HG02678 (cell line): Measurements from ENCODE around the gene TM7SF2.

Experiments
- ATAC-seq: cut with Tn5 transposase; IDR thresholded peaks from one replicate; pipeline ENCODE4 v1.9.1; 2021; ENCODE audit warnings: mild to moderate bottlenecking, moderate library complexity; ENCODE audit not compliant: unreplicated experiment

TM7SF2 gene

GRCh38 chr11:65111744-65112545 lies at the start of gene TM7SF2:
Gene TM7SF2, plus strand, starts transcription at chr11:65111872. Its CDS starts 144 bp downstream, at chr11:65112016.
- peak; percentile 77 for ATAC-seq

- ATAC-seq, result no peak
These were observed 48.1 kb upstream of the TM7SF2 start for GRCh38 chr11:65063532-65063931.

GRCh38 chr11:65064847-65065240 lies 46.8 kb upstream of the TM7SF2 start:
- ATAC-seq, result no peak

DNA sequence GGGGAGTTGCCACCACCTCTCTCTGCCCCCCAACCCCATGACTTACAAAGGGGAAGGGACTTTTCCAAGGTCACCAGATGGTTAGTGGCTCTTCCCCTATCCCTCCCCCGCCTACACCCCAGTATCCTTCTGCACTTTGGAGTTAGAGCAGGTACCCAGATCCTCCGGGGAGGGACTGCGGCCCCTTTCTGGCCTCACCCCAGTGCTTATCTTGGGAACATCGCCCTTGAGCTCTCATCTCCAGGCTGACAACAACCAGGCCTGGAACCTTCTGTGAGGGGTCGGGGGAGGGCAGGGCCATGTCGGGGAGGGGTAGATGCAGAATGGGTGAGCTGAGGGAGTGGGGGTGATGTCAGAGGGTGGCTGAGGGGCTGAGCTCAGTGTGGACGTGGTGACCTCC lies 45.8 kb upstream of the TM7SF2 start:
- ATAC-seq, result no peak

DNA sequence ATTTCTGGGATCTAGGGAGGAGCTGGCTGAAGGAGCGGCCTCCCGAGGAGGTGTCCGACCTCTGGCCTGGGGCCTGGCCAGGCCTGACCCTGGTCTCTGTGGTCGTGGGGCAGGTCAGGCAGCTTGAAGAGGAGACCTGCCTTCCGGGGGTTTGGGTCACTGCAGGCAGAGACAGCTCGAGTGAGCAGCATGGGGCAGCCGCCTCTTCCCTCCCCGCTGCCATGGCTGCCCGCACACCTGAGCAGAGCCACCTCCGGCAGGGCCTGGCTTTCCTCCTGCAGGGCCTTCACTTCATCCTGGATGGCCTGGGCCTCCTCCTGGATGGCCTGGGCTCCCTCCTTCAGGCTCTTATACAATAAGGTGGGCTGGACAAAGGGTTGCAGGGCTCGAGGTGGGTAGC lies 45.4 kb upstream of the TM7SF2 start:
- no peak for ATAC-seq

GRCh38 chr11:65066805-65067291 lies 44.8 kb upstream of the TM7SF2 start:
- no peak for ATAC-seq

DNA sequence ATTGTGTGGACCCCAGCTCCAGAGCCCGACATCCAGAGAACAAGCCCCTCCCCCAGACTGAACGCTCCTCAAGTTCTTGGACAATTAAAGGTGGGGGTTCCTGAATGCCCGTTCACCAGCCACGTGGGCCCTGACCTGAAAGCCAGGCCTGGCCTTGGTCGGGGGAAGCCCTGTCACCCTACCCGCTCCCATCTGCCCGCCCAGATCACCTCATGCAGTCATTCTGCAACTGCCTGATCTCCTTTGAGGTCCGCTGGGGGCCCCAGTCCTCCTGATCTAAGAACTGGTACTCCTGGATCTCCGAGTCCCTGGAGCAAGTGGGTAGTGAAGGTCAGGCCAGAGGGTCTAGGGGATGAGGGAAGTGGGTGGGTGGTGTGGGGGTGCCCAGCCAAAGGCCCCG lies 44.2 kb upstream of the TM7SF2 start:
- no peak for ATAC-seq

DNA sequence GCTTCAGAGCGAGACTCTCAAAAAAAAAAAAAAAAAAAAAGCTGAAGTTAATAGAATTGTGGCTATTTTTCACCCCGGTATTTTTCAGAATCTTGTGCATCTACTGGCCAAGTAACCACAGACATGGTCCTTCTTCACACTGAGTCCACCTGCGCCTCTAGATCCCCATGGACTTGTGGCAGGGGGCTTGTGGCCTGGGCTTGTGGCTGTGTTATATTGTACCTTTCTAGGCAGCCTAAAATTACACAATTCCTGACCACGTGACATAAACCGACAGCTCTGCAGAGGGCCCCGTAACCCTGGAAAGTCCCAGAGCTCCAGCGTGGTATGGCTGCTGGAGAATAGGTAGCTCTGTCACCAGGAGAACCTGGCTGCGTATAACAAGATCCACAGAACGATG lies 42.5 kb upstream of the TM7SF2 start:
- ATAC-seq, result no peak

- ATAC-seq, result no peak
These were observed 39.6 kb upstream of the TM7SF2 start for GRCh38 chr11:65071907-65072630.

GRCh38 chr11:65072631-65072966 lies 39.1 kb upstream of the TM7SF2 start:
- no peak for ATAC-seq

DNA sequence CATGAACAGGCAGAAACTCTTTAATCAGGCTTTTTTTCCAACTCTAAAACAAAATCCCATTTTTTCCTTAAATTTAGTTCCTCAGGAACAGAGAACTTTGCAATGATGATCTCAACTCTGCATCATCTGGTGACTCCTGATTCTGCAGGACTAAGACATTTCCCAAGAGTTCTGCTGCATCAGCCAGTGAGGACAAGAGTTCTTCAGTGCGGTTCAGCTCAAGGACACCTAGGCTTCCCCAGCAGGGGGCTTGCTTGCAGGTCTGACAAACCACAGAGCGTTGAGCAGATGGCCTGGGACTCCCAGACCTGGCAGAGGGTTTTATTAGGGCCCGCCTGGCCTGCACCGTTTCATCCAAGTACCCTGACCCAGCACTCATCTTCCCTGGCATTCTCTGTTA lies 34.2 kb upstream of the TM7SF2 start:
- no peak for ATAC-seq

GRCh38 chr11:65078151-65078550 lies 33.5 kb upstream of the TM7SF2 start:
- no peak for ATAC-seq

- ATAC-seq, result no peak
These were observed 32.8 kb upstream of the TM7SF2 start for GRCh38 chr11:65078786-65079342.

DNA sequence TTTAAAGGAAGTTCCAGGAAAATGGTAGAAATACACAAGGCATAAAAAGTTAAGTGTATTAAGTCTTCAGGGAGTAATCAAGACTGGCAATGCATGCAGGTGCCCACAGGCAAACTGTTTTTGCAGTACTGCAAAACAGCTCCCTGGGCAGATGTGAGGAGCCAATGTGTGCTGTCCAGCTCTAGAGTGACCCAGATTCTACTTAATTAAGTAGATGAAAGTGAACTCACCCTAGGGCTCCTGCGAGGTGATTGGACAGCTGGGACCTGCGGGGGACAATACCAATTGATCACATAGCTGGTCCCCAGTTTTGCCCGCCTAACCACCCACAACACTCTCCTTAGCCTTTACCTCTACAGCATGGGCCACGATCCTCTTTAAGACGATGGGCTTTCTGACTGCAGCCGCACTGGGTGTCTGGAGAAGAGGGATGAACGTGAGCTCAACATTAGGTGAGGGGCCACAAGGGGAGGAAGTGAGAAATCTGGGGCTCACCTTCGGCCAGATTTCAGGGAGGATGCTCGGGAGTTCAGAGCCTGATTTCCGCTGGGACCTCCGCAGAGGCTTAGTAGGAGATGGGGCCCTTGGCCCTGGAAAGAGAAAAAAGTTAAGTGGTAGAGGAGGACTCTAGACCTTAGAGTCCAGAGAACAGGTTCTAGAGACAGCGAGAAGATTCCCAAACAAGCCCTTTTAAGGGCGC lies 28.4 kb upstream of the TM7SF2 start:
- ATAC-seq, result peak; percentile 15

DNA sequence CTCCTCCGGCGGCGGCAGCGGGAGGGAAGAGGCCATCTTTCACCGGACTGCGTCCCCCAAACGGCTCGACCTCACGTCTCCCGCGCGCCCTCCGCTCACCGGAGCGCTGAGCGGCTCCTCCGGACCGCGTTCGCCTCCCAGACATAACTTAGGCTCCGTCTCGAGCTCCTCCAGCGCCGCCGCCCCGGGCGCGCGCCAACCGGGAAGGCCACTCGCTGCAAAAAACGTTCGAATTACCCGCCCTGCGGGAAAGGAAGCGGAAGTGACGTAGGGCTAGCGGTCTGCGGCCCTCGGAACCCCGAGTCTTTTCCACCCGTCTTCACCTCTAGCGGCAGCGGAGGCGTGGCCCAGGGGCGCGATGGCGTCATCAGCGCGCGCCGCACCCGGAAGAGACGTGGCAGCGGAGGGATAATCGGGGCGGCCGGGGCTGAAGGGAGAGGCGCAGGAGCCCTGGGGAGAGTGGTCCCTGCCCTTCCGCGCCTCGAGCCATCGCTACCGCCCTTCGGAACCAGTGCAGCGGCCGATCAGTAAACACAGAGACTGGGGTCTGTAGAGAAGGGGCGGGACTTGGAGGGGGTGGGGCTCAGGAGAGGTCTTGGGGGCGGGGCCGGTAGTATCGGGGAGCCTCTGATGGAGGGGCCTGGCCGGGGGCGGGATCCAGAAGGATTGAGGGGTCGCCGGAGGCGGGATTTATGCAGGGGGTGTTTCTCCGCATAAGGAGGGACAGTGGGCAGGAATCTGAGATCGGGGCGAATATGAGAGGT lies 27.7 kb upstream of the TM7SF2 start, which contains the start of the genes CDCA5 and ZFPL1:
CDCA5 (minus strand) TSS at position 207 of the 764 bp plus-strand sequence; CDS start at position 145, 62 bp downstream.
ZFPL1 (plus strand) TSS at position 389 of the 764 bp plus-strand sequence. CDS start 477 bp downstream, outside the sequence.
- peak; percentile 88 for ATAC-seq

- ATAC-seq, result no peak
These were observed 26.9 kb upstream of the TM7SF2 start for GRCh38 chr11:65084598-65085375.

GRCh38 chr11:65085446-65085845 lies 26.2 kb upstream of the TM7SF2 start:
- no peak for ATAC-seq

DNA sequence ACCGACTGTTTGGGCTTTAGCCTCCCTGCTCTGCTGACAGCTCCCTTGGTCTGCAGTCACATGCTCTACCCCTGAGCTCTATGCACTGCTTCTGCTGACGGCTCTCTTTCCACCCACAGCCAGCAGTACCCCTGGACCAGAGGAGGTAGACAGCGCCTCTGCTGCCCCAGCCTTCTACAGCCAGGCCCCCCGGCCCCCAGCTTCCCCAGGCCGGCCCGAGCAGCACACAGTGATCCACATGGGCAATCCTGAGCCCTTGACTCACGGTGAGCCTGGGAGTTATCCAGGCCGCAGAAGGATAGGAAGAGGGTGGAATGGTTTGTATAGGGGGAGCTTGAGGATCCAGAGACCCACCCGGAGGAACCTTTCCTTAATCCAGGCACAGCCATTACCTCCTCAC lies 24.9 kb upstream of the TM7SF2 start:
- ATAC-seq, result no peak

DNA sequence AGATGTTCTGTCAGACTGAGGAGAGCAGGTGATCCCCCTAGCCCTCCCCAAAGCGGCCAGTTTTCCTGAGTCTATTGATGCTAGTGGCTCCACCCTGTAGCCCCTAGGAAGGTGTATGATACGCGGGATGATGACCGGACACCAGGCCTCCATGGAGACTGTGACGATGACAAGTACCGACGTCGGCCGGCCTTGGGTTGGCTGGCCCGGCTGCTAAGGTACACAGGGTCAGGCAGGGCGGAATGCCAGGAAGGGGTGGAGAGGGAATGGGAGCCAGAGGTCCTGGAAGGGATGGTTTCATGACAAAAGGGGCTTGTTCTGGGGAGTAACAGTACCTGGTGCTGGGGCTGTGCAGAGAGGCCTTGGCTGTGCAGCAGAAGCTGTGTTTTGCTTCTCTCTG lies 24.5 kb upstream of the TM7SF2 start:
- ATAC-seq, result no peak

GRCh38 chr11:65087827-65088226 lies 23.8 kb upstream of the TM7SF2 start:
- no peak for ATAC-seq
